ENCODE measurements around the gene KIAA1614.

GRCh38 chr1:180886338-180886737 lies 26.4 kb upstream of the KIAA1614 start:
- no peak for TF ChIP-seq AR (CRISPR knock-in tag; IDR thresholded peaks at IDR 0.05)
- no peak for TF ChIP-seq CTCF (IDR thresholded peaks at IDR 0.05)
- TF ChIP-seq MAX (CRISPR knock-in tag; IDR thresholded peaks at IDR 0.05), result no peak
- no peak for TF ChIP-seq ZNF512 (CRISPR knock-in tag; IDR thresholded peaks at IDR 0.05; ENCODE audit: borderline replicate concordance)
- TF ChIP-seq USF2 (CRISPR knock-in tag; IDR thresholded peaks at IDR 0.05), result no peak
- no peak for TF ChIP-seq ZBTB43 (CRISPR knock-in tag; IDR thresholded peaks at IDR 0.05)
- no peak for TF ChIP-seq E2F4 (CRISPR knock-in tag; IDR thresholded peaks at IDR 0.05; ENCODE audit: borderline replicate concordance, low read depth)
